Dedifferentiated amniotic fluid mesenchymal stem cell (primary cell): Measurements from ENCODE around the gene GALNT14.

Experiments used
- DNase-seq: peaks from one replicate; pipeline ENCODE4 v3.0.0-alpha.2; 2016; ENCODE audit errors: extremely low spot score

GALNT14 gene

GRCh38 chr2:31054842-31055388 is 83.3 kb downstream of the GALNT14 start:
- no peak for DNase-seq

GRCh38 chr2:31053929-31054782 is 84.1 kb downstream of the GALNT14 start:
- no peak for DNase-seq

GRCh38 chr2:31052284-31052683 is 86.0 kb downstream of the GALNT14 start:
- no peak for DNase-seq

GRCh38 chr2:31051258-31052140 is 86.7 kb downstream of the GALNT14 start:
- DNase-seq = no peak

- no peak for DNase-seq
Measured at GRCh38 chr2:31049916-31050588, 88.2 kb downstream of the GALNT14 start.

GRCh38 chr2:31049264-31049663 is 89.0 kb downstream of the GALNT14 start:
- no peak for DNase-seq

GRCh38 chr2:31047599-31047998 is 90.6 kb downstream of the GALNT14 start:
- no peak for DNase-seq

GRCh38 chr2:31038385-31038784 is 99.9 kb downstream of the GALNT14 start:
- no peak for DNase-seq

GRCh38 chr2:31037058-31037457 is 101.2 kb downstream of the GALNT14 start:
- no peak for DNase-seq

GRCh38 chr2:31033032-31033431 is 105.2 kb downstream of the GALNT14 start:
- DNase-seq = no peak

- no peak for DNase-seq
Measured at GRCh38 chr2:31032475-31032874, 105.8 kb downstream of the GALNT14 start.

- DNase-seq = no peak
Measured at GRCh38 chr2:31031132-31031706, 107.0 kb downstream of the GALNT14 start.

- DNase-seq = no peak
Measured at GRCh38 chr2:31028417-31028816, 109.8 kb downstream of the GALNT14 start.

GRCh38 chr2:31027549-31027948 is 110.7 kb downstream of the GALNT14 start:
- DNase-seq = no peak

- DNase-seq = no peak
Measured at GRCh38 chr2:31023541-31023940, 114.7 kb downstream of the GALNT14 start.

- no peak for DNase-seq
Measured at GRCh38 chr2:31020713-31021112, 117.5 kb downstream of the GALNT14 start.

GRCh38 chr2:31018280-31018679 is 120.0 kb downstream of the GALNT14 start:
- DNase-seq = no peak

GRCh38 chr2:31016648-31017047 is 121.6 kb downstream of the GALNT14 start:
- no peak for DNase-seq

- no peak for DNase-seq
Measured at GRCh38 chr2:31014516-31014915, 123.7 kb downstream of the GALNT14 start.

- DNase-seq = no peak
Measured at GRCh38 chr2:31013301-31013700, 124.9 kb downstream of the GALNT14 start.

GRCh38 chr2:31012406-31012805 is 125.8 kb downstream of the GALNT14 start:
- no peak for DNase-seq

- no peak for DNase-seq
Measured at GRCh38 chr2:31011587-31011986, 126.7 kb downstream of the GALNT14 start.
